Fibroblast of lung (primary cell): Measurements from ENCODE around the gene CAMK1D. TPM values are rescaled to one million over a fixed set of nuclear protein-coding genes. Genes with fewer than 3 reads are reported as not detected.
A peak's percentile ranks its signal among the peaks of the same experiment; 100 is the strongest.

ENCODE experiments used
- DNase-seq, 2 donors: peaks; one replicate each; pipeline versions ENCODE4 v3.0.0 to v3.0.0-alpha.2; 2010; ENCODE audit warnings: low read depth in 2 of 2
- H2AFZ ChIP-seq: 2 replicates; pipeline ENCODE4 v1.5.1; 2012; ENCODE audit warnings: low read length, control low read depth, inconsistent platforms
- H3K27ac ChIP-seq: 2 replicates; pipeline ENCODE4 v1.5.1; 2011; ENCODE audit warnings: low read length, control low read depth; ENCODE audit not compliant: insufficient read depth
- H3K27me3 ChIP-seq: 2 replicates; pipeline ENCODE4 v1.5.1; 2011; ENCODE audit warnings: mild to moderate bottlenecking, low read length; ENCODE audit not compliant: control insufficient read depth, insufficient read depth
- H3K36me3 ChIP-seq: 2 replicates; pipeline ENCODE4 v1.5.1; 2011; ENCODE audit warnings: low read length; ENCODE audit not compliant: control insufficient read depth, insufficient read depth
- H3K4me1 ChIP-seq: 2 replicates; pipeline ENCODE4 v1.5.1; 2011; ENCODE audit warnings: low read length; ENCODE audit not compliant: control insufficient read depth, insufficient read depth; ENCODE audit errors: extremely low read depth
- H3K4me2 ChIP-seq: 2 replicates; pipeline ENCODE4 v1.5.1; 2011; ENCODE audit warnings: low read length, control low read depth; ENCODE audit not compliant: insufficient read depth; ENCODE audit errors: extremely low read depth
- H3K4me3 ChIP-seq, 4 experiments: fragments of 200-600 bp in 1 of 4; sonication (generic) in 1 of 4; replicated peaks in 1 of 4; 2 replicates each; pipeline ENCODE4 v1.5.1; 2011 to 2016; ENCODE audit warnings: low read length in 4 of 4, low read depth in 3 of 4, mild to moderate bottlenecking in 3 of 4, control low read depth in 2 of 4, inconsistent platforms in 1 of 4, mixed read lengths in 1 of 4; ENCODE audit not compliant: insufficient read depth in 1 of 4; ENCODE audit errors: control extremely low read depth in 1 of 4
- H3K79me2 ChIP-seq: 2 replicates; pipeline ENCODE4 v1.5.1; 2012; ENCODE audit warnings: mild to moderate bottlenecking, low read length, inconsistent platforms; ENCODE audit not compliant: control insufficient read depth, insufficient read depth
- H3K9ac ChIP-seq: 2 replicates; pipeline ENCODE4 v1.5.1; 2011; ENCODE audit warnings: mild to moderate bottlenecking, low read length, control low read depth; ENCODE audit not compliant: insufficient read depth
- H3K9me3 ChIP-seq: 2 replicates; pipeline ENCODE4 v1.5.1; 2012; ENCODE audit warnings: low read depth, low read length; ENCODE audit not compliant: control insufficient read depth, insufficient read depth
- H4K20me1 ChIP-seq: 2 replicates; pipeline ENCODE4 v1.5.1; 2011; ENCODE audit warnings: low read length; ENCODE audit not compliant: control insufficient read depth, insufficient read depth; ENCODE audit errors: extremely low read depth
- CTCF ChIP-seq, 2 donors: IDR thresholded peaks in 1 of 2; conservative IDR thresholded peaks in 1 of 2; 1 replicate in 1 of 2; 2 replicates in 1 of 2; pipeline ENCODE4 v1.5.1; 2011 to 2012; ENCODE audit warnings: low read length in 2 of 2, control low read depth in 1 of 2, inconsistent platforms in 1 of 2, low read depth in 1 of 2, mild to moderate bottlenecking in 1 of 2
- EZH2 ChIP-seq: IDR thresholded peaks from 2 replicates; pipeline ENCODE4 v1.5.1; 2012; ENCODE audit warnings: low read length, control low read depth, mild to moderate bottlenecking; ENCODE audit errors: missing control alignments
- polyA plus RNA-seq, 2 donors: library from polyadenylated mRNA; depleted of rRNA in 1 of 2; stranded (reverse) in 1 of 2; unstranded in 1 of 2; fragments of >200 nt; gene quantifications; 2 replicates each; pipeline ENCODE4 v1.2.1, GENCODE V29; 2011 to 2012; ENCODE audit warnings: missing spikeins in 1 of 2
- total RNA-seq: library from RNA; depleted of rRNA; stranded (reverse); fragments of >200 nt; gene quantifications from 2 replicates; pipeline ENCODE4 v1.2.1, GENCODE V29; 2014

CAMK1D gene
- total and polyA plus RNA-seq, 2 donors (not counting 1 experiment from before 2014, with no cell fraction given), result 2.3 TPM

DNA sequence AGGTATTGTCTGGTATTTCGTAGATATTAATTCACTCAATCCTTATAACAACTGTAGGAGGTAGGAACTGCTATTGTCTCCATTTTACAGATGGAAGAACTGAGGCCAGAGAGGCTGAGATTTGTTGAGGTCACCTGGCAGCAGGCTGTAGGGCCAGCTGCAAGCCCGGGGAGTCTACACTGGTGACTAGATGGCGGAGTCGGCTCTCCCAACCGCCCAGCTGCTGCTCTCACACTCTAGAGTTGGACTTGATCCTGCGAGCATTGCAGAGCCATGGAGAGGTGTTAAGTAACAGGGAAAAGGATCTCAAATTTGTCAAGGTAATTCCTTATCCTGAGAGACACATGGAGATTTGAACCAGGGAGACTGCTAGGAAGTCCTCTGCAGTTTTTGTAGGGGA, 124.1 kb downstream of the CAMK1D start:
- Histone ChIP-seq H3K27ac (no peak overlapping the region), H3K4me1 (no peaks in the 10 kb centered on the region), H3K27me3 (no peaks in the 10 kb centered on the region), H3K9ac (no peak overlapping the region), H3K79me2 (no peaks in the 10 kb centered on the region), H3K36me3 (no peaks in the 10 kb centered on the region), H3K4me2 (no peak overlapping the region), H2AFZ (no peak overlapping the region), H3K4me3 (no peak overlapping the region), H4K20me1 (no peaks in the 10 kb centered on the region), H3K9me3 (no peaks in the 10 kb centered on the region)
- peak in 1 of 2 donors; percentile 13 for DNase-seq
- TF ChIP-seq CTCF (conservative IDR thresholded peaks at IDR 0.05 in 1 of 2, IDR thresholded peaks at IDR 0.05 in 1 of 2; ENCODE audit: low read depth in 1 of 2, low read length in 2 of 2) (no peak), EZH2 (no peak)

DNA sequence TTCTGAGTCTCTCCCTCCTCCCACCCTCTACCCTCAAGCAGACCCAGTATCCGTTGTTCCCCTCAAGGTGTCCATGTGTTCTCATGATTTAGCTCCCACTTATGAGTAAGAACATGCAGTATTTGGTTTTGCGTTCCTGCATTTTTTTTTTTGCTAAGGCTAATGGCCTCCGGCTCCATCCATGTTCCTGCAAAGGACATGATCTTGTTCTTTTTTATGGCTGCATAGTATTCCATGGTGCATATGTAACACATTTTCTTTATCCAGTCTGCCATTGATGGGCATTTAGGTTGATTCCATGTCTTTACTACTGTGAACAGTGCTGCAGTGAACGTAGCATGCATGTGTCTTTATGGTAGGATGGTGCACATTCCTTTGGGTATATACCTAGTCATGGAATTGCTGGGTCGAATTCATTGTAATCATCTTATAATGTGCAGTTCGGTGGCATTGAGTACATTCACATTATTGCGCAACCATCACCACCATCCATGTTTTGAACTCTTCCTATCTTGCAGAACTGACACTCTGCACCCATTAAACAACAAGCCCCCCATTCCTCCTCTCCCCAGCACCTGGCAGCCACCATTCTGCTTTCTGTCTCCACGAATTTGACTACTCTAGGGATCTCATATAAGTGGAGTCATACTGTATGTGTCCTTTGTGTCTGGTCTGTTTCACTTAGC, 125.5 kb downstream of the CAMK1D start:
- Histone ChIP-seq H3K27me3 (no peaks in the 10 kb centered on the region), H2AFZ (no peak overlapping the region), H3K27ac (no peak overlapping the region), H3K36me3 (no peaks in the 10 kb centered on the region), H3K79me2 (no peaks in the 10 kb centered on the region), H3K4me3 (no peak overlapping the region), H3K4me1 (no peaks in the 10 kb centered on the region), H3K4me2 (no peak overlapping the region), H4K20me1 (no peaks in the 10 kb centered on the region), H3K9me3 (no peaks in the 10 kb centered on the region), H3K9ac (no peak overlapping the region)
- TF ChIP-seq CTCF (conservative IDR thresholded peaks at IDR 0.05 in 1 of 2, IDR thresholded peaks at IDR 0.05 in 1 of 2; ENCODE audit: low read depth in 1 of 2, low read length in 2 of 2) (no peak), EZH2 (no peak)
- no peak for DNase-seq

- Histone ChIP-seq H4K20me1 (no peaks in the 10 kb centered on the region), H3K27ac (no peak overlapping the region), H3K4me2 (no peak overlapping the region), H3K9me3 (no peaks in the 10 kb centered on the region), H3K79me2 (no peaks in the 10 kb centered on the region), H3K9ac (no peak overlapping the region), H3K27me3 (no peaks in the 10 kb centered on the region), H3K4me3 (no peak overlapping the region), H3K4me1 (no peaks in the 10 kb centered on the region), H3K36me3 (no peaks in the 10 kb centered on the region), H2AFZ (no peak overlapping the region)
- TF ChIP-seq EZH2 (no peak), CTCF (conservative IDR thresholded peaks at IDR 0.05 in 1 of 2, IDR thresholded peaks at IDR 0.05 in 1 of 2; ENCODE audit: low read depth in 1 of 2, low read length in 2 of 2) (no peak)
- DNase-seq, result no peak
Observed at GRCh38 chr10:12476656-12477055, 127.3 kb downstream of the CAMK1D start.
